HCEC 1CT (cell line): ENCODE results near the gene MAP1LC3A.
A peak's percentile ranks its signal among the peaks of the same experiment; 100 is the strongest.

Source experiments
- DNase-seq: peaks from one replicate; pipeline ENCODE4 v3.0.0-alpha.2; 2017

MAP1LC3A gene

DNA sequence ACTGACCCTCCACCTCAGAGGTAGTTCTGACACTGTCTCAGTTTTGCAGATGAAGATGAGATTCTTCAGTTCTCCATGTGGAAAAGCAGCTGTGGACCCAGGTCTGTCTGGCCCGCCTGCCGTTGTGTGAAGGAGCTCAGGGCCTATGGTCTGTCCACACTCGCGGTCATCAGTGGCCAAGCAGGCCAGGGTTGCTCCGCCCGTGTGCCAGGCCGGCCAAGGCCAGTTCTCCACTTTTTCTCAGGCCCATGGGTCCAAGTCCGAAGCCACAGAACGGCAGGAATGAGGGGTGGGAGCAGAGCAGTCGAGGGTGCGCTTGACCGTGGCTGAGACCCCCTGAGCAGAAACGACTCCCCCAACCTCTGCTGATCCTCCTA lies 8.6 kb upstream of the MAP1LC3A start:
- no peak for DNase-seq

DNA sequence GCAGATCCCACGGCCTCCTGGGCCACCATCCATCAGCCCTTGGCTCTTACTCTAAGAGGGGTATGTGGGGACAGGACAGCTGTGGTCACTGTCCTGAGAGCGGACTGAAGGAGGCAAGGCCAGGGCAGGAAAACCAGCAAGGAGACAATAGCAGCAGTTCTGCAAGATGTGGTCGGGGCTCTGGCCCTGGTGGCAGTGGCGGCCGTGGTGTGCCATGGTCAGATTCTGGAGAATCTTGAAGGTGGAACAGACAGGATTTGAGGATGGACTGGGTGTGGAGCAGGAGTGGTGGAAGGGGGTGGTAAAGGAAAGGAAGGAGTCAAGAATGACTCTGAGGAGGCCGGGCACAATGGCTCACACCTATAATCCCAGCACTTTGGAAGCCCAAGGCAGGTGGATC lies 5.9 kb upstream of the MAP1LC3A start:
- no peak for DNase-seq

DNA sequence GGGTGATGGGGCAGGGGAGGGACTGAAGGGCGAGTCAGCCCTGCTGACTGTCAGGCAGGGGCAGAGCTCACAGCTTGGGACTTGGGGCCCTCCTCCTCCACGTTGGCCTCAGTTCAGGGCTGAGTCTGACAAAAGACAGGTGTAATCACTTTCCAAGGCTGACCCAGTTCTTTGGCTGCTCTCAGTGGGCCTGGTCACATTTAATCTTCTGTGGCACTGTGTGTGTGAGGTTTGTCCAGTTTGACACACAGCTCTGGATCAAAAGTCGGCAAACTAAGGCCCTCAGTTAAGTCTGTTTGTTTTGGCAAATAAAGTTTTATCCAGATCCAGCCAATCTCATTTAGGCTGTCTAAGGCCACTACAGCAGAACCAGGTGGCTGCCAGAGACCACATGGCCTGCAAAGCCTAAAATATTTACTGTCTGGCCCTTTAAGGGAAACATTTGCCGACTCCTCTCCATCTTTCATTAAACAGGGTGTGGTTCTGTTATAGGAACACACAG lies 5.1 kb upstream of the MAP1LC3A start:
- no peak for DNase-seq

- DNase-seq = no peak
Observed at GRCh38 chr20:34557936-34558319, 590 bp upstream of the MAP1LC3A start.

- no peak for DNase-seq
Observed at GRCh38 chr20:34559311-34560140, 1.0 kb downstream of the MAP1LC3A start.

- DNase-seq = no peak
Observed at GRCh38 chr20:34560141-34560523, 1.6 kb downstream of the MAP1LC3A start.

DNA sequence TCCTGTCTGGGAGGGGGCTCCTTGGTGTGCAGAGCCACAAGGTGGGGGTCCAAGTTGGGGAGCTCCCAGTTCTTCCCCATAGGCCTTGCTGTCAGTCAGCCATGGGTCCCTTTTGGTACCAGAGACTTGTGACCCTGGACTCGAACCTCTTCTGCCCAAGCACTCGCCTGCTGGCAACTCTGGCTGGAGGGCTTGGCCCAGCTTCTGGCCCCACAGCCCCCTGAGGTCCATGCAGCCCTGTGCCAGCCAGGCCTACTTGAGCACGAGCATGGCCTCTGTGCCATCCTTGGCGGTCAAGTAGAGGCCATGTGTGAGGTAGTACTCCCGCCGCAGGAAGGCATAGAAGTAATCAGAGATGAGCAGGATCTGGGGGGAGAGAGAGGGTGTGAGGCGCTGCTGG lies 2.1 kb downstream of the MAP1LC3A start:
- DNase-seq = no peak

GRCh38 chr20:34561661-34562060 lies 3.1 kb downstream of the MAP1LC3A start:
- no peak for DNase-seq

DNA sequence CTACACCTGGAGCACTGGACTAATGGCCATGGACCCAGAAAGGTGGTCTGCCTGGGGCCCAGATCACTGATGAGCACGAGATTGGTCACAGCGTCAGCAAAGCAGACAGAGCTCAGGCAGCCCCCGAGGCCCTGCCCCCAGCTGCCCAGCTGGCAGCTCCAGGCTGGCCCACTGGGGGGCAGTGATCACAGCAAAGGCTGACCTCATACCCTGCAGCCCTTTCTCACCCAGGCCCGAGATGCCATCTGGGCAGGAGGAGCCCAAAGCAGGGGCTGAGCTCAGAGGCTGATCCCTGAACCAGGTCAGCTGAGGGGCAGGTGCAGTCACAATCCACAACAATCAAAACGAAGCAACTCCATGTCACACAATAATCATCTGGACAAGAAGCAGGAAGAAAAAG lies 4.1 kb downstream of the MAP1LC3A start:
- DNase-seq = peak; percentile 32

- no peak for DNase-seq
Observed at GRCh38 chr20:34564833-34565232, 6.3 kb downstream of the MAP1LC3A start.

- DNase-seq = no peak
Observed at GRCh38 chr20:34566978-34567891, 8.7 kb downstream of the MAP1LC3A start.

DNA sequence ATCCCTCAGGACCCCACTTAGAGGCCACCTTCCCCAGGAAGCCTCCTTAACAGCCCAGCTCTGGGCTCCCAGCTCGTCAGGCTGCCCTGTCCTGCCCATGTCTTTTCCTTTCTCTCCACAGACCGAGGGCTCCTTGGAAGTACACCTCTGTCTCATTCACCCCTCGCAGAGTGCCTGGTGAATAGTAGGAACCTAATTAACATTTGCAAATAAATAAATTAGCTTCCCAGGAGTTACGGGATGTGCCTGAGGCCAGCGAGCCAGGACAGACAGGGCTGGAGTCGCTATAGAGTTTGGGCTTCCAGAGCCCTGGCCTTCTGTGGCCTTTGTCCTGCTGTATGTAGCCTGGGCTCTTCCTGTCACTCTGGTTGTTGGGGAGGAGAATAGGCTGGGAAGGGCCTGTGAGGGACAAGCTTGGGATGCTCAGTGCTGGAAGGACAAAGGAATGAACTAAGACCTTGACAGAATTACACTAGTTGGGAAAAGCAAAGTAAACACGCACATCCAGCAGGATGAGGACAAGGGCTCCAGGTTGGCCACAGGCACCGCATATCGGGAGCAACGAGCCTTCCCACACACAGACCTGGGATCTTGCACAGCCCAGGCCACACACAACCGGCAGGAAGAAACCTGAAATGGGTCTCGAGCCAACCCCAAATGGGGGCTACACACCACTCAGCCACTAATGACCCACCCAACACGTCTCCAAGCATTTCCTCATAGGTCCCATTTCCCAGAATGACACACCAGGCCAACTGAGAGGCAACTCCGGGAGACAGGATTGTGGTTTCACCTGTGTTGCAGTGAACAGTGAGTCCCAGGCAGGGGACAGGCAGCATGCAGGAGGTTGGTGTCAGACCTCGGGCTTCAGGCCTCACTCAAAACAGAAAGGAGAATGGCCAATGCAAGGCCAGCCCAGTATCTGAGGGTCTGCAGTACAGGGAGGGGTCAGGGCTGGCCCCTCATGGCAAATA lies 9.7 kb downstream of the MAP1LC3A start:
- no peak for DNase-seq

GRCh38 chr20:34569598-34569997 lies 11.1 kb downstream of the MAP1LC3A start:
- peak; percentile 15 for DNase-seq

DNA sequence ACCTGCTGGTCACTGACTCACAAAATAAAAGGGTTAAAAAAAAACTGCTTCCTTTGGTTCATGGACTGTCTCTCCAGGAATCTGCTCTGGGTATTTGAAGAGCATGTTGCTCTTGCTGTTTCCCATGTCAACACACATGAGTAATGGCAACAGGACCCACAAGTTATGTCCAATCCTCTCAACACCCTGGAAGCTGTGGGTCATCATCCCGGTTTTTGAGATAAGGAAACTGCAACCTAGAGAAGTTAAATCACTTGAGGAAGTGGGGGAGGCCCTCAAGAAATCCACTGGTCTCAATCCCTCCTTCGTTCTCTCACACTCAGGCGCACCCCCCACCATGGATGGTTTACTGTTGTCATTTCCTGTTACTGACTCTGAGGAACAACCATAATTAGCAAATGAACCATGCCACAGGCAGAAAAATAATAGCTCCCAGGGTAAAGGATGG lies 12.4 kb downstream of the MAP1LC3A start:
- DNase-seq = peak; percentile 6

DNA sequence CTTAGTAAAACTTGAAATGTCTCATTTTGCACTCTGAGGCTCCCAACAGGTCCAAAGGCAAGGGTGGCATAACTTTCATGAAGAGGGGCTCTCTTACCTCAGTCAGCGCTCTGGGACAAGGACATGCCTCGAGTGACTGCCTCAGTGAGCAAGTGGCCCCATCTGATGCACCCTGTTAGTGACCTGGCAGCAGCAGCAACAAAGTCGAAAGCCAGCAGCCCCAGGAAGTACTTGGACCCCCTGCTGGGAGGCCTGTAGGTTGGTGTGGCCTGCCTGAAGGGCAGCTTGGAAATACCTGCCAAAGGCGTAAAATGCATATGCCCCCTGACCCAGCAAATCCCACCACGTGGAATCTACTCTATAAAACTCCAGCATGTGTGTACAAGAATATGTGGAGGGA lies 13.2 kb downstream of the MAP1LC3A start:
- DNase-seq = no peak

- DNase-seq = no peak
Observed at GRCh38 chr20:34573541-34574300, 15.2 kb downstream of the MAP1LC3A start.

DNA sequence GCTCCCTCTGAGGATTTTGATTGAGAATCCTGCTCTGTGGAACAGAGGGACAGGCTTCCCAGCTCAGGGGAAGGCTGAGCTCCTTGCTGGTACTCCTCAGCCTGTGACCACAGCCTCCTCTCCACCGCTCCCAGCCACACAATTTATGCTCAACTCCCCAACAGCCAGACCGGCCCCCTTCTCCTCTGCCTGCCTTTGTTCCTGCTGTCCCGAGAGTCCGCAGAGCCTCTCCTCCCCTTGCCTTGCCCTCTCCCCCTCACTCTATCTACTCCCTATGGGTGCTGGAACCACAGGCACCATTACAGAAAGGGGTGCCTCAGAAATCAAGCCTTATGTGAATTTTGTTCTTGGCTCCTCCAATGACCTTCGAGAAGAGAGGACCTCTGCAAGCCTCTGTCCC lies 15.9 kb downstream of the MAP1LC3A start:
- no peak for DNase-seq

- no peak for DNase-seq
Observed at GRCh38 chr20:34574861-34575260, 16.3 kb downstream of the MAP1LC3A start.

- DNase-seq = no peak
Observed at GRCh38 chr20:34575271-34575670, 16.8 kb downstream of the MAP1LC3A start.

- DNase-seq = no peak
Observed at GRCh38 chr20:34575756-34576155, 17.2 kb downstream of the MAP1LC3A start.

DNA sequence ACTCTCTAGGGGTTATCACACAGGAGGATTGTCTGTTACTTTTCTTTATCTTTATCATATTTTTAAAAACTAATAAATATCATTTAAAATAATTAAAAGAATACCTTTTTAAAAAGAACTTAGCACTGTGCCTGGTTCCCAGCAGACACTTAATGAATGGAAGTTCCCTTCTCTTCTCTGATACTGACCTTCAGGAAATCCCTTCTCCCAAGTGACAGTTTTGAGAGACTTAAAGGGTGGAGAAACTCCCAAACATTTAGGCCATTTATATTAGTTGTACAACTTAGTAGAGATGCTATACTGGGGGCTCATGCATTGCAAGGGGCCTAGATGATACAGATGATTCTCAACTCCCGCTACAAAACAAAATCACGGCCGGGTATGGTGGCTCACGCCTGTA lies 18.5 kb downstream of the MAP1LC3A start:
- DNase-seq = no peak

GRCh38 chr20:34578025-34578424 lies 19.5 kb downstream of the MAP1LC3A start:
- no peak for DNase-seq
